NCI-H774 (cell line): ENCODE measurements around the gene PPTC7.
"Not testable (repeated sequence)": the region's sequence is repeated elsewhere in the genome, so short reads cannot be mapped to it uniquely, and the experiment has no call there.

Experiments used
- DNase-seq: peaks from one replicate; lab custom pipeline; 2025; lab: John Stamatoyannopoulos, UW

The PPTC7 gene

DNA sequence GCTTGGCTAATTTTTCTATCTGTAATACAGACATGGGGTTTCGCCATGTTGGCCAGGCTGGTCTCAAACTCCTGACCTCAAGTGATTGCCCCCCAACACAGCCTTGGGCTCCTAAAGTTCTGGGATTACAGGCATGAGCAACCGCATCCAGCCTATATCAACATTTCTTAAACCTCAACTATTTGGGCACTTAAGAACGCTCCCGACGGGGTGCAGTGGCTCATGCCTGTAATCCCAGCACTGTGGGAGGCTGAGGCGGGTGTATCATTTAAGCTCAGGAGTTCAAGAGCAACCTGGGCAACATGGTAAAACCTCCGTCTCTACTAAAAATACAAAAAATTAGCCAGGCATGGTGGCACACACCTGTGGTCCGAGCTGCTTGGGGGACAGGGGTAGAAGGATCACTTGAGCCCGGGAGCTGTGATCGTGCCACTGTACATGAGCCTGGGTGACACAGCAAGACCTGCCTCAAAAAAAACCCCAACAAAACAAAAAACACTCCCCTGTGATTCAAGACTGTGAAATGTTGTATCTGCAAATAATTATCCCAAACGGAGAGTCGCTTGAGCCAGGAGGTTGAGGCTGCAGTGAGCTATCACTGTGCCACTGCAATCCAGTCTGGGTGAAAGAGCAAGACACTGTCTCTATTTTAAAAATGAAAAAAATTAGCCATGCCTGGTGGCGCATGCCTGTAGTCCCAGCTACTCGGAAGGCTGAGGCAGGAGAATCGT, 21.5 kb downstream of the PPTC7 start:
- DNase-seq: no peak

DNA sequence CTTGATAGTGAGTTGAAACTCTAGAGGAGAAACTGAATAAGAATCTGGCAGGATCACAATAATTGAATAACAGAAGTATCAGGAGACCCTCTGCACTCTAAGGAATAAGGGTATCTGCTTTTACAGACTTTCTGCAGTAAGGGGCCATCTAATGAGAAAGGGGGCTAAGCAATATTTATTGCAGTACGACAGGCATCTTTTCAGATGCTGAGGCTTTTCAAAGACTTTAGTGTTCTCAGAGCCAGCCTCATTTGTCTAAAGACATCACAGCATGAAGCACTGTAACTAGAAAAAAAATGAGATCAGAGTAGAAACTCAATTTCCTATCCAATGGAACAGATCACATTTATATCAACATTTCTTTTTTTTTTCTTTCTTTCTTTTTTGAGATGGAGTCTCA, 22.2 kb downstream of the PPTC7 start:
- DNase-seq: no peak

DNA sequence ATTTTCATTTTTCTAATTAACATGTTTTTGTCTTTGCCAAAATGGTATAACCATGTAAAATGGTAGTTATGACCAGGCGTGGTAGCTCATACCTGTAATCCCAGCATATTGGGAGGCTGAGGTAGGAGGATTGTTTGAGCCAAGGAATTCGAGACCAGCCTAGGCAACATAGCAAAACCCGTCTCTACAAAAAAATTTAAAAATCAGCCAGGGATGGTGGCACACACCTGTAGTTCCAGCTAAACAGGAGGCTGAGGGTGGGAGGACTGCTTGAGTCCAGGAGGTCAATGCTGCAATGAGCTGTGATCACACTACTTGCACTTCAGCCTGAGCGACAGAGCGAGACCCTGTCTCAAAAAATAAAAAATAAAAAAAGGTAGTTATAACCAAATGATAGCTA, 23.1 kb downstream of the PPTC7 start:
- no peak for DNase-seq

DNA sequence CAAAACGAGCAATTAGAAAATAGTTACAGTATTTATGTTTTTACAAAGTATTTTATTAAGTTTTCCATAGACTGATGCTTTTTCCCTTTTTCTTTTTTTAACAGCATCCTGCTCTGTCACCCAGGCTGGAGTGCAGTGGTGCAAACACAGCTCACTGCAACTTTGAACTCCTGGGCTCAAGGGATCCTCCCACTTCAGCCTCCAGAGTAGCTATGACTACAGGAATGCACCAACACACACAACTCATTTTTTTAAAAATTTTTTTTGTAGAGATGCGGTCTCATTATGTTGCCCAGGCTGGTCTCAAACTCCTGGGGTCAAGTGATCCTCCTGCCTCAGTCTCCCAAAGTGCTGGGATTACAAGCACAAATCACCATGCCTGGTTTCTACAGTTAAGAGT, 24.2 kb downstream of the PPTC7 start:
- DNase-seq: not testable (repeated sequence)

DNA sequence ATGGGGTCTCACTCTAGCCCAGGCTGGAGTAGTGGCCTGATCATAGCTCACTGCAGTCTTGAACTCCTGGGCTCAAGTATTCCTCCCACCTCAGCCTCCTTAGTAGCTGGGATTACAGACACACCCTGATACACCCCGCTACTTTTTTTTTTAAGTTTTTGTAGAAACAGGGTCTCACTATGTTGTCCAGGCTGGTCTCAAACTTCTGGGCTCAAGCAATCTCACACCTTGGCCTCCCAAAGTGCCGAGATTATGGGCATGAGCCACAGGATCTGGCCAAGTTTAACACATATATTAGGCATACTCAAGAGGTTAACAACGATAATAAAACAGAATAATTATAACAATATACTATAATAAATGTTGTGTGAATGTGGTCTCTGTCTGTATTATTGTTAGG, 25.8 kb downstream of the PPTC7 start:
- no peak for DNase-seq

DNA sequence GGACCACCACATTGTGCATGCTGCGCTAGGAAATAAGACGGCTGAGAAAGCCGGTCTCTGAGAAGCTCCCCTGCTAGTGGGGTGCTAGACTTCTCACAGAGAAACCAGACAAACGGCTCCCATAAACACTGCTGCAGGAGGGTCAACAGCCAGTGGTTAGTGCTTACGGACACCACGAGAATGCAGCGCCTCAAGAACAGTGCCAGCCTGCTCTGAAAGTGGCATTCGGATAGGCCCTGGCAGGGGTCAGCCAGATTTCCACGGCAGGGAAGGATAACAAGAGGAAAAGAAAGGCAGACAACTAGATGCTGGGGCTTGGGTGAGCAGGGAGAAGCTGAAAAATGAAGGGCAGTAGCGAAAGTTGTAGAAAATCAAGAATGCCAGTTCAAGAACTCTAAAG, 26.4 kb downstream of the PPTC7 start:
- DNase-seq: no peak

DNA sequence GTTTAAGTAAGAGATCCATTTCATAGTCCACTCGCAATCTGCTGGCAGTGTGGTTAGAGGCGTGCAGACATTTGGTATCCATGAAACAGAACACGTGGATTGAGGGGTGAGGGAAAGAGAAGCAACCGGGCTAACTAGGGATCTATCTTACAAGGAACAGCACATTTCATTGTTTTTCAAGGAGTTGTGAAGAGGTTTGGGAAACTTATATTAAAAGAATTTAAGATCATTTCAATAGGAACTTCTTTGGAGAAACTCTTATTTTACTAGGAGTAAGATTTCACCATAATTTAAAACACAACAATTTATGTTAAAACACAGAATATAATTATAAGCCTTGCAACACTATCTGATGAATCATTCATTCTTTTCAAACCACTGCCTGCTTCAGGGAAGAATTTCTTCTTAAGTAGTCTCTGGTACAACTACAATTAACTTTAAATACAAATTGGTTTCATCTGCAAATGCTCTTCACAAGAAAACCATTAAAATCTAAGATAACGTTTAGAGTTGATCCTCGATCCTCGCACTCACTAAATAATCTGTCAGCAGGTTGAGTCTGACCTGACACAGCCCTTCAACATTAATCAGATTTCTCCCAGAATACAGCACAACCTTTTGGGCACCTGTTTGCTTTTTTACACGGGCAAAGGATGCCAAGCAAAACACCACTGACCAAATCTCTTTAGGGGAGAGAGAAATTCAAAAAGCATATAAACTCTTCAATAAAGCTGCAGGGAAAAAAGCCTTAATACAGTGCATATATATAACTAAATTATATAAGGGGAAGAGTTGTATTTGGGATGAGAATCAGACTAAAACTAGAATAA, 27.3 kb downstream of the PPTC7 start:
- DNase-seq: no peak

DNA sequence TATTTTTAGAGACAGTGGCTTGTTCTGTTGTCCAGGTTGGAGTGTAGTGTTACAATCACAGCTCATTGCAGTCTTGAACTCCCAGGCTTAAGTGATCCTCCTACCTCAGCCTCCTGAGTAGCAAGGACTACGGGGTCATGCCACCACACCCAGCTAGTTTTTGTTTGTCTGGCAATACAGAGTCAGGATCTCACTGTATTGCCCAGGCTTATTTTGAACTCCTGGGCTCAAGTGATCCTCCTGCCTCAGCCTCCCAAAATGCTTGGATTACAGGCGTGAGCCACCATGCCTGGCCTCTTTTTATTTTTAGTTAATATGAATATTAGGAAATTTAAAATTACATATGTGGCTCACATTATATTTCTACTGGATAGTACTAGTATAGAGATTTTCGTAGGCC, 28.9 kb downstream of the PPTC7 start:
- no peak for DNase-seq

DNA sequence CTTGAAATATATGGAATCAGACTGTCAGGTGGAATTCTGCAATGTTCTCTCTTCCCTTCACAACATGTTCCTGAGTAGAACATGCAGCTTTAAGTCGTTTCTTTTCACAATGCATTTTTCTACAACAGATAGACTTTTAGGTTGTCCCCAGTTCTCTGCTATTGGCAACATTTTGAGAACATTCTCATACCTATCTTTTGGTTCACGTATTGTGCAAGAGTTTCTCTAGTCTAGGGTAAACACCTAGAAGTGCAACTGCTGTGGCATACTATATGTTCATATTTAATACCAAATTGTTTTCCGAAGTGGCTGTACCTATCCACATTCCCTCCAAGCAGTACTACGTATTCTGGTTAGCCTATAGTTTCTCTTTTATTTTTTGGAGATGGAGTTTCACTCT, 32.1 kb downstream of the PPTC7 start:
- DNase-seq: no peak

DNA sequence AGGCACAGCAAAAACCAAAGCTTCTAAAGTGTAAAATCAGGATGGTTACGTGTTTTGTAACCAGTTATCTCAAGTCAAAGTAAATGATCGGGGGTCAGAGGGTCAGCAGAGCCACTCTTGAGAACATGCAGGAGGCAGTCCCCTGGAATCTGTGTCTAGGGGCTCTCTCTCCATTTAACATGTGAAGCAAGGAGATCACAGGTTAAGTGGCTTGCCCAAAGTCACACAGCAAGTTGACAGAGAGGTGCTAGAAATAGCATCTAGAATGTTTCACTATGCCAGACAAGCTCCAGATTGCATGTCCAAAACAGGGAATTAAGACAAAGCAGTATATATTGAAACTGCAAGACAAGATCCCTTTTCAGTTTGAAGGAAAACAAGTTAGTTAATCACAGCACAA, 33.4 kb downstream of the PPTC7 start:
- no peak for DNase-seq

DNA sequence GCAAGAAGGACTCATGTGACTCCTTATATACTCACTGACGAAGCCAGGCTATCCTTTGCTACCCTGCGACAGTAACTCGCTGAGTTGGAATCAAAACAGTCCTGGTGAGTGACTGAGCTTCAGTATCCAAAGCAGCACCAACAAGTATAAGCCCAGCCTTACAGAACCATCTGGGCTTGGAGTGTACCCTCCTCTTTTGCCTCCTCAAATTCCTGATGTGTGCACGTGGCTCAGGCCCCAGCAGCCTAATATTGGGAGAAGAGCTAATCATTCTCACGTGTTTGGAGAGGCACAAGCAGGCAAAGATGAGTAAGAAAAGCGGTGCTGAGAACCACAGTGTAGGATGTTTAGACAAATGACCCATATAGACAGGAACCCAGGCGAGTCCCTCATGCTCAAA, 34.4 kb downstream of the PPTC7 start:
- no peak for DNase-seq

DNA sequence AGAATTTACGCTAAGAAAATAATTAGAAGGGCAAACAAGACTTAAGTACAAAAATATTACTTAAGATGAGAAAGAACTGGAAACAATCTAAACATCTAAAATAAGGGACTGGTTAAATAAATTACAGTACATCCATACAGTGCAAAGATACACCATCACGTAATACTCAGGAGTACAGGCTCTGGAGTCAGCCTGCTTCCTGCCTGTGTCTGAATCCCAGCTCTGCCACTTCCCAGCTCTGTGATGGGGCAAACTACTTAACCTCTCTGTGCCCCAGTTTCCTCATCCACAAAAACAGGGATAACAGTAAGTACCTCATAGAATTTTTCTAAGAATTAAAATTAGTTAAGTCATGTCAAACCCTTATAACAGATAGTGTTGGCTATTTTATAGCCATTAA, 36.0 kb downstream of the PPTC7 start:
- no peak for DNase-seq

DNA sequence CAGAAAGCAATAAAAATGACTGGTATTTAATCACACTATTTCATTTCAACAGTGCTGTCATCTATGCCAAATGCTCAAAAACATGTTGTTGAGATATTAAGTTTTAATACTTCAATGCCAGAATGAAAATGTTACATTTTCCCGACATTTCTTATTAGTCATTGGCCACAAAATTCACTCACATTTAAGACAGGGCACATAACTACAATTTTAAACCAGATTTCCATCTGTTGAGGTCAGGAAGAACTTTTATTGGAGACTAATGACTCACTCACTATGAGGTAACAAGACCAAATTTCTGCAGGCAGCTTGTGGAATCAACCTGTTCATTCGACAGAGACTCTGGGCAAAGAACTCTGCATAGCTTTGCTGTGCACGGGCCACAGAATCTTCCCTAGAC, 36.8 kb downstream of the PPTC7 start:
- DNase-seq: no peak

DNA sequence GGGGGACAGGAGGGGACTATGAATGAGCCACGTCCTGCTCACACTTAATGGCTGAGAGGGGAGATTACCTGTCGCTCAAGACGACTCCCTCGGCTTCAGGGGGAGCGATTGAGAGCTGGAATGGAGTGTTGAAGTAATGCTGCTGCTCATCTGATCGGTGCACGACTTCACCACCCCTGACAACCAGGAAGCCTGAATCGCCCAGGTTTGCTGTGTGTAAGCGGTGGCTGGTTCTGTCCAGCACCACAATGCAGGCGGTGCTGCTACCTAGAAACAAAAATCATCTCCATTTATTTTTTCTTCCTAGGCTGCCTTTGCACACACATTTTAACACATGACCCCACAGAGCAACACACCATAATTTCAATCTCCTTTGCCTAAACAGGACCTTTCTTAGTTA, 37.3 kb downstream of the PPTC7 start:
- no peak for DNase-seq

DNA sequence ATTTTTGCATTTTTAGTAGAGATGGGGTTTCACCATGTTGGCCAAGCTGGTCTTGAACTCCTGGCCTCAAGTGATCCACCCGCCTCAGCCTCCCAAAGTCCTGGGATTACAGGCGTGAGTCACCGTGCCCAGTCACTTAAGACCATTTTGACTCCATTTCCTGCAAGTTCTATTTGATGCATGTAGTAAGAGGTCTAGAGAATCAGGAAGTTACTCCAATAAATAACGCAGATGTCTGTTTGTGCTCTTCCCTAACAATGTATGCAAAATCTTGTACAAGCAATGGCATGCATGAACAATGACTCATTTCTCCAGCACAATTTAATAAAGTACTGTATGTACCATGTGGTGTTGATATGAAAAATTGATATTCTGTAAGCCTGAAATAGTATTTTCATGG, 37.9 kb downstream of the PPTC7 start:
- not testable (repeated sequence) for DNase-seq

DNA sequence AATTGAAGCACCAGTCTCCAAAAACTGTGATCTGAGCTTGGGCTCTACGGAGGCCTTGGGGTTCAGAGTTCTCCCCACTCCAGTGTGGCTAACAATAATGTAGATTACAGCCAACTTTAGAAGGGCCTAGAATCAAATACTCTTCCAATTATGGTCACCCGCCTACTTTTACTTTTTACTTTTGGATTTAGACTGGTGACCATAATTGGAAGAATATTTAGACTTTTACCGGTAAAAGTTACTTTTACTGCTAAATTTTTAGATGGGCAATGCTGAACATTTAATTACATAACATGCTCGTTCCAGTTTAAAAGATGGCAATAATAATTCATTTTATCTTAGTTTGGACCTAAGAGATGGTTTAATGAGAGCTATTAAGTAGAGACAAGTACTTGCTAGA, 39.2 kb downstream of the PPTC7 start:
- no peak for DNase-seq

DNA sequence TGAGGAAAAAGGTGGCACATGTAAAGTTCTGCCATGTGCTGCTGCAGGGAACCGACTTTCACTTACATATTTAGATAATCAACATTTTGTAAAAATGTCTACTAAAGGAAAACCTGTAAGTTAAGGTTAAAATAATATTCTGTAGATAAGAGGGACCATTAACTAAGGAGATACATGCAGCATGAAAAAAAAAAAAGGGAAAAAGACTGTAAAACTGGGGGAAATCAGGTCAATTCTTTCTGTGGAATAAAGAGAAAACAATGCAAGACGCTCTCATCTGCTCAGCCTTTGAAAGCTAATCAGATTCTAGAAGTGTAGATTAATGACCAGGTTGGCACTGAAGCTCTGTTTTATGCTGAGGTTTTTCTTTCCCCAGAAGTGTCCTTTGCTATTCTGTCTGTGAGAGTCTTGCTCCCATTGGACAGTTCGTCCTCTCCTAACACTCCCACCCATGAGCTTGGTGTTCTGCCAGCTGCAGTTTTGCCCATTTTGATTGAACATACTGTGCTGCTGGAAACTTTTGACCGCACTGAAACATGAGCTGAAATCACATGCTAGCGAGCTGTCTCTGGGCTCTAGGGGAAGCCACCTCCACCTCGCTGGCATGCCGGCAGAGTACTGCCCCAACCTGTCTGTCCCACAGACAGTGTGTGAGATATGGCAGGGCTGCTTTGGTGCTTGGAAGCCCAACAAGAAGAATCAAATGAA, 39.7 kb downstream of the PPTC7 start:
- DNase-seq: no peak

DNA sequence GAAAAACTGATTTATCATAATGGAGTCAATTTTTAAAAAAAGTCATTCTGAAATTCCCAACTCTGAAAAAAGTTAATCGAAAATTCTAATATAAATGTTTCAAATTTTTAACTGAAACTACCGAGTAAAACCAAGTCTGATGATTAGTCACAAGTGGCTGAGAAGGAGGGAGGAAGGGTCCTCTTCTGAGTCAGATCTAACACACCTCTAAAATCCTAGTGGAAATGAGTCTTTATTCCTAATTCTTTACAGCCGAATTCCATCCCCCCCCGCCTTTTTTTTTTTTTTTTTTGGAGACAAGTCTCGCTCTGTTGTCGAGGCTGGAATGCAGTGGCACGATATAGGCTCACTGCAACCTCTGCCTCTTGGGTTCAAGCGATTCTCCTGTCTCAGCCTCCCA, 43.1 kb downstream of the PPTC7 start:
- no peak for DNase-seq

DNA sequence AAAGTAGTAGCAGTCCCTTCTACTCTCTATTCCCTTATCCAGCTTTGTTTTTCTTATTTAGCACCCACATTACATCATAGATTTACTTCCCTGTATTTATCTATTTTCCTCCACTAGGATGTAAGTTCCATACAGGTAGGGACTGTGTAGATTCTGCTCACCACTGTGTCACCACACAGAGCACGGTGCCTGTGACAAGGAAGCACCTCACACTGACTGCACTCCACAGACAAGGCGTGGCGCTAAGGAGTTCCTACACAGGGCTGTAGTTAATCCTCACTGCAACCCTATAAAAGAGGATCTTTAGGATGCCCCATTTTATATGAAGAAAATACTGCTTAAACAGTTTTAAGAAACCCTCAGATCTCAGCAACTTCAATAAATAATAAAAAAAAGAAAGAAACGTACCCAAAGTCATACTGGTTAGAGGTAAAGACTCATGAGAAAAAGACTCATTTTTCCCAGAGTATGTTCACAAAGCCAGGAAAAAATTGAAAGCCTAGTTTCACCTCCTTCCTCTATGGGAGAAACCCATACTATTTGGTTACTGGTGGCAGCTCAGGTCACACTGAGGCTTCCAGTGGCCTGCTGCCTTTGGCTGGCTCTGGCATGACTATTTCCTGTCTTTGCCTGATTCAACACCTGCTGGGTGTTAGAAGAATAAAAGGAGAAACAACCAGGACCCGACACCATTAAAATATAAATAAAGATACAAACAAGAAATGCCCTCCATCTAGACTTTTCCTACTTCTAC, 44.1 kb downstream of the PPTC7 start:
- no peak for DNase-seq

DNA sequence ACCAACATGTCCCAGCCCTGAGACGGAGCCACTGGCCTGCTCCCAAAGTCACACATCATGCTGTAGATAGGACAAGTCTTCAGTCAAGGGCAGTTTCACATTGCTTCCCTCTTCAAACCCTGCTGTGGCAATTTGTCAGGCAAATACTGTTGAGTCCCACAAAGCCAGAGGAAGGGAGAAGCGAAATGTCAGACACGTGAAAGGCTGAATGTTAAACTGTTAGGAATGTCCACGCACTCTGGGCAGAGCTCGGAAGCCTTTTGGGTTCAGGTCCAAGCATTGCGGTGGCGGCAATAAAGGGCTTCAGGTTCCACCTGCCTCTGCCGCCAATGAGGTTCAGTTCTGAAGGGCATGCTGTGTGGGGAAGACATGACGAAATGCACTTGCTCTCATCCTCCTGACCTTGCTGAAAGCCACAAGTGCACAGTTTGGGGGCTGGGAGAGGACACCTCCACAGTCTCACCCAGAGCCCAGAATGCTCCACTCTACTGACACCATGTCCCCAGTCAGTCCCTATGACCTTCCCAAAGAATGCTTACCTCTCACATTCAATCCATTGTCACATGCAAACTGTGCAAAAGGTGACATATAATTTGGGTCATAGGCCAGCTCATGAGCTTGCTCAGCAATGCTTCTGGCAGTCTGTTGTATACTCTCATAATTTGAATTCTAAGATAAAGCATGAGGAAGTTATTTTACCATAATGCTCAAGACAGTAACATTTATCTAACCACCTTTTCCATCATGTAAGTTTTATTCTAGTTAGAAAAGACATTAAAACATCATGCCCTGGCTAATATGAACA, 45.3 kb downstream of the PPTC7 start:
- DNase-seq: peak; percentile 82

DNA sequence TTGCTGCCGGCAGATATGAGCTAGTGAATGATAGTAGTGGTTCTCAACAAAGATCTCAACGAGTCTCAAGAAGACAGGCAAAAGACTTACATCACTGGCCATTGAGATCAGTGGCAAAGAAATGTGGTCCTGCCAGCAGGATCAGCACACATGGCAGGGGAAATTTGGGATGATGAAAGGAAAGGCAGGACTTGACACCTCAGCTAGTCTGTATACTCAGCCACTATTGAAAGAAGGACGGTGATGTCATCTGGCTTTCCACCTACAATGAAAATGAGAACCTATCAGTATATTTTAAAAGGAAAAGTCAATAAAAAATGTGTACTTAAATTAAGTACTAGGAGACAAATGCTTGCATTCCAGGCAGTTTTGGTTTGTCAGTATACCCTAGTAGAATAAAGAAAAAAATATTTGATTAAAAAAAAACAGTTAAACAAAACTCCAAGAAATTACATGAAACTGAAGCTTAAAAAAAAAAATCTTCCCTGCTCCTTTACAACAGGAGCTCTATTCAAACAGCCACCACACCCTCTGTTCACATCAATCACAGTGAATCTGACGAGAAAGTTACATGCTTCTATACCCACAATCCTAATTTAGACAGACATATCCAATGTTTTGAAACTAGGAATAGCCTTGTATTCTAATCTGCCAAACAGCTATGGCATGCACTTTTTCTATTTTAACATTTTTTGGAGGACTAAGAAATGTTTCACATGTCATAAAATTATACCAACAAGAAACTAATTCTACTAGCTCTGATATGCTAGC, 46.1 kb downstream of the PPTC7 start:
- peak; percentile 60 for DNase-seq
